ENCODE results near the gene XPNPEP2. TPM values are rescaled to one million over a fixed set of nuclear protein-coding genes. Genes with fewer than 3 reads are reported as not detected.

The XPNPEP2 gene
- polyA plus RNA-seq, 1 of the 3 experiments (the other 2 are of a cell fraction): 0.21 TPM

DNA sequence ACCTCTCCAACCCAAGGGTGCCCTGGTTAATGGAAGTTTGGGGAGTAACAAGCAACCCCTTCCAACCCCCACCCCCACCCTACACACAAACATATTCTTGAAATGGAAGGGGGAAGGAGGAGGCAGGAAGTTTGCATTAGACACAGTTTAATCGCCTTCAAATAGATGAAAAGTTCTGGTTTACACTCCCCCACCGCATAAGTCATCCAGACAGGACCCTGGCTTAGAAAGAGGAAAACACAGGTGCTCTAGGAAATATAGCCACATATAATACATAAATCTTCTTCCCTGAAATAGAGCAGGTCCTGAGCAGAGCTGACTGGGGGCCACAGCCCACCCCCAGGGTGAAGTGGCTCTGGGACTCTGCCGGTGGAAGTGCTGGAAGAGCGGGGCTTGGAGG lies 66.0 kb downstream of the XPNPEP2 start:
- H4K20me1 ChIP-seq (ENCODE audit: insufficient read depth): no peaks in the 10 kb centered on the region
- H2AFZ ChIP-seq (ENCODE audit: low read depth): no peak overlapping the region
- H3K4me1 ChIP-seq (ENCODE audit: control insufficient read depth in 1 of 2, insufficient read depth in 2 of 2, low read depth in 1 of 2, low read length in 1 of 2): no peaks in the 10 kb centered on the region; a peak in 1 of 4 replicates
- ChIA-PET POLR2A (no interaction called here), CTCF (interaction anchor here (1.1 kb wide), 1 partner anchor 18 kb away, joined by 3 read pairs; no protein-coding TSS in a partner anchor)
- no peaks in the 10 kb centered on the region for H3K79me2 ChIP-seq (ENCODE audit: insufficient read depth)
- 68% methylated on average over 4 of the region's 4 CpGs for WGBS (ENCODE audit: low lambda C conversion rate)
- TF ChIP-seq, protein P1, sequence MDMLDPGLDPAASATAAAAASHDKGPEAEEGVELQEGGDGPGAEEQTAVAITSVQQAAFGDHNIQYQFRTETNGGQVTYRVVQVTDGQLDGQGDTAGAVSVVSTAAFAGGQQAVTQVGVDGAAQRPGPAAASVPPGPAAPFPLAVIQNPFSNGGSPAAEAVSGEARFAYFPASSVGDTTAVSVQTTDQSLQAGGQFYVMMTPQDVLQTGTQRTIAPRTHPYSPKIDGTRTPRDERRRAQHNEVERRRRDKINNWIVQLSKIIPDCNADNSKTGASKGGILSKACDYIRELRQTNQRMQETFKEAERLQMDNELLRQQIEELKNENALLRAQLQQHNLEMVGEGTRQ (IDR thresholded peaks at IDR 0.05; ENCODE audit: borderline replicate concordance, low read depth, low read length): no peak
- TF ChIP-seq RAD21 (IDR thresholded peaks at IDR 0.05; ENCODE audit: low read length): no peak
- no peak for TF ChIP-seq EZH2phosphoT487 (IDR thresholded peaks at IDR 0.05; ENCODE audit: borderline replicate concordance, low read depth)
- TF ChIP-seq JUND (IDR thresholded peaks at IDR 0.05): no peak
- TF ChIP-seq GABPA (IDR thresholded peaks at IDR 0.05; ENCODE audit: low read depth): no peak
- TF ChIP-seq GATA2 (CRISPR knock-in tag; IDR thresholded peaks at IDR 0.05): no peak
- TF ChIP-seq, protein P2, sequence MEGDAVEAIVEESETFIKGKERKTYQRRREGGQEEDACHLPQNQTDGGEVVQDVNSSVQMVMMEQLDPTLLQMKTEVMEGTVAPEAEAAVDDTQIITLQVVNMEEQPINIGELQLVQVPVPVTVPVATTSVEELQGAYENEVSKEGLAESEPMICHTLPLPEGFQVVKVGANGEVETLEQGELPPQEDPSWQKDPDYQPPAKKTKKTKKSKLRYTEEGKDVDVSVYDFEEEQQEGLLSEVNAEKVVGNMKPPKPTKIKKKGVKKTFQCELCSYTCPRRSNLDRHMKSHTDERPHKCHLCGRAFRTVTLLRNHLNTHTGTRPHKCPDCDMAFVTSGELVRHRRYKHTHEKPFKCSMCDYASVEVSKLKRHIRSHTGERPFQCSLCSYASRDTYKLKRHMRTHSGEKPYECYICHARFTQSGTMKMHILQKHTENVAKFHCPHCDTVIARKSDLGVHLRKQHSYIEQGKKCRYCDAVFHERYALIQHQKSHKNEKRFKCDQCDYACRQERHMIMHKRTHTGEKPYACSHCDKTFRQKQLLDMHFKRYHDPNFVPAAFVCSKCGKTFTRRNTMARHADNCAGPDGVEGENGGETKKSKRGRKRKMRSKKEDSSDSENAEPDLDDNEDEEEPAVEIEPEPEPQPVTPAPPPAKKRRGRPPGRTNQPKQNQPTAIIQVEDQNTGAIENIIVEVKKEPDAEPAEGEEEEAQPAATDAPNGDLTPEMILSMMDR (IDR thresholded peaks at IDR 0.05): no peak
- no peak for TF ChIP-seq FOXJ3 (CRISPR knock-in tag; IDR thresholded peaks at IDR 0.05)
- H3F3A ChIP-seq (replicated peaks; ENCODE audit: insufficient read depth): no peaks in the 10 kb centered on the region
- peaks cover 0 to 5% of the 10 kb centered on the region in 2 experiments for H3K36me3 ChIP-seq (replicated peaks in 1 of 2; ENCODE audit: control insufficient read depth in 1 of 2, insufficient read depth in 2 of 2, low read length in 1 of 2)
- peaks cover 4% of the 10 kb centered on the region; the same call in 1 of the 2 replicates for H3K27me3 ChIP-seq (ENCODE audit: insufficient read depth)
- no peak overlapping the region for H3K9ac ChIP-seq
- H3K4me2 ChIP-seq: no peak overlapping the region
- H3K9me3 ChIP-seq: no peaks in the 10 kb centered on the region
- no peaks in the 10 kb centered on the region for H3K9me2 ChIP-seq
- H3K4me3 ChIP-seq (ENCODE audit: low read depth in 2 of 2, low read length in 1 of 2): no peak overlapping the region
- DNase-seq: no peak
- H3K27ac ChIP-seq (ENCODE audit: low read depth in 2 of 2, low read length in 1 of 2): no peak overlapping the region

DNA sequence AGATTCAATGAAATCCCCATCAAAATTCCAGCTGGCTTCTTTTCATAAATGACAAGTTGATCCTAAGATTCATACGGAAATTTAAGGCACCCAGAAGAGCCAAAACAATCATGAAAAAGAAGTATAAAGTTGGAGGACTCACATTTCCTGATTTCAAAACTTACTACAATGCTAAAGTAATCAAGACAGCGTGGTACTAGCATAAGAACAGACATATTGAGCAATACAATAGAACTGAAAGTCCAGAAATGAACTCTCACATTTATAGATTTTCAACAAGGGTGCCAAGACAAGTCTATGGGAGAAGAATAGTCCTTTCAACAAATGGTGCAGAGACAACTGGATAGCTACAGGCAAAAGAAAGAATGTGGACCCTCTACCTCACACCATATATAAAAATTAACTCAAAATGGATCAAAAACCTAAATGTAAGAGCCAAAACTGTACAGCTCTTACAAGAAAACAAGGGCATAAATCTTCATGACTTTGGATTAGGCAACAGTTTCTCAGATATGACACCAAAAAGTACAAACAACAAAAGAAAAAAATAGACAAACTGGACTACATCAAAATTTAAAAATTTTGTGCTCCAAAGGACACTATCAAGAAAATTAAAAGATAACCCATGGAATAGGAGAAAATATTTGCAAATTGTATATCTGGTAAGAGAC lies 69.5 kb downstream of the XPNPEP2 start:
- Histone ChIP-seq H4K20me1 (ENCODE audit: insufficient read depth) (no peaks in the 10 kb centered on the region), H3K79me2 (ENCODE audit: insufficient read depth) (no peaks in the 10 kb centered on the region), H3K27me3 (ENCODE audit: insufficient read depth) (peaks cover 4% of the 10 kb centered on the region; the same call in 1 of the 2 replicates), H3K9me3 (no peaks in the 10 kb centered on the region), H3K4me3 (ENCODE audit: low read depth in 2 of 2, low read length in 1 of 2) (no peak overlapping the region), H3K36me3 (replicated peaks in 1 of 2; ENCODE audit: control insufficient read depth in 1 of 2, insufficient read depth in 2 of 2, low read length in 1 of 2) (peaks cover 5% of the 10 kb centered on the region in 2 experiments), H3K9me2 (no peaks in the 10 kb centered on the region), H2AFZ (ENCODE audit: low read depth) (no peak overlapping the region), H3K4me1 (ENCODE audit: control insufficient read depth in 1 of 2, insufficient read depth in 2 of 2, low read depth in 1 of 2, low read length in 1 of 2) (no peaks in the 10 kb centered on the region; a peak in 1 of 4 replicates), H3K9ac (no peak overlapping the region), H3K27ac (ENCODE audit: low read depth in 2 of 2, low read length in 1 of 2) (no peak overlapping the region), H3K4me2 (no peak overlapping the region), H3F3A (replicated peaks; ENCODE audit: insufficient read depth) (no peaks in the 10 kb centered on the region)
- ChIA-PET POLR2A (no interaction called here), CTCF (no interaction called here)
- no peak for TF ChIP-seq SIN3A (IDR thresholded peaks at IDR 0.05; ENCODE audit: borderline replicate concordance, low read depth, low read length)
- no peak for DNase-seq
- WGBS (ENCODE audit: low lambda C conversion rate): 61% methylated on average over 2 of the region's 2 CpGs

Data from SK-N-SH (cell line).